ENCODE data around the gene PRODH2. TPM values are rescaled to one million over a fixed set of nuclear protein-coding genes. Genes with fewer than 3 reads are reported as not detected.

Gene PRODH2
- total and polyA plus RNA-seq, 2 donors (not counting 3 experiments of a cell fraction or from before 2014, with no cell fraction given): not detected

DNA sequence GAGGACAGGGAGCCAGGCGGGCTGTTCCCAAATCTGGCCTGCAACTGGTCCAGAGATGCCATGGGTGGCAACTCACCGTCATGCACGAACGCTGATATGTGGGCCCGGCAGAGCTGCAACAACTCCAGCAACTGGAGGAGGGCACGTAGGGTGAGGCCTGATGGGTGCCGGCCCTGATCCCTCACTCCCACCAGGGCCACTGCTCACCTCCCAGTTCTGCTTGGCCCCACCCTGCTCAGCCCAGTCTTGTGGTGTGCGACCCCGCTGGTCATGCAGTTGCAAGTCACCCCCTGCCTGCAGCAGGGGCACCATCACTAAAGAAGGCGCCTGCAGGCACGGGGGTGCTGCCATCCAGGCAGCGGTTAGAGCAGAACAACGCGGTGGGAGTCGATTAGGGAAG, 20.3 kb downstream of the PRODH2 start:
- CTCF ChIA-PET: interaction anchor here (0.6 kb wide), 1 partner anchor 339 kb away, joined by 4 read pairs; no protein-coding TSS in a partner anchor
- FAIRE-seq: no peak
- BruUV-seq (replicated peaks): no TSS peak
- intact Hi-C loops (cut with micrococcal nuclease): no loop called here
- Histone ChIP-seq H3K9me1 (replicated peaks; ENCODE audit: control insufficient read depth, extremely low read depth, insufficient read depth, low read length) (no peaks in the 10 kb centered on the region), H3K79me2 (ENCODE audit: control insufficient read depth, insufficient read depth, low read length) (no peaks in the 10 kb centered on the region), H3K9me3 (replicated peaks; ENCODE audit: control insufficient read depth, insufficient read depth, low read length) (no peaks in the 10 kb centered on the region), H3K27me3 (ENCODE audit: control insufficient read depth in 2 of 2, insufficient read depth in 2 of 2, low read length in 2 of 2) (peaks cover 11 to 19% of the 10 kb centered on the region in 2 experiments), H3K4me3 (replicated peaks in 1 of 3; ENCODE audit: insufficient read depth in 1 of 3, low read depth in 1 of 3, low read length in 3 of 3) (no peak overlapping the region), H3K4me2 (ENCODE audit: insufficient read depth, low read length) (no peak overlapping the region), H2AFZ (ENCODE audit: low read depth, low read length) (no peak overlapping the region), H3K4me1 (ENCODE audit: control insufficient read depth, extremely low read depth, insufficient read depth, low read length) (no peaks in the 10 kb centered on the region), H3K27ac (ENCODE audit: insufficient read depth, low read depth, low read length) (no peak overlapping the region), H4K20me1 (replicated peaks; ENCODE audit: control insufficient read depth, extremely low read depth, insufficient read depth, low read length) (no peaks in the 10 kb centered on the region), H3K9ac (replicated peaks; ENCODE audit: extremely low read depth, insufficient read depth, low read length) (no peak overlapping the region), H3K36me3 (ENCODE audit: control insufficient read depth in 2 of 2, extremely low read depth in 1 of 2, insufficient read depth in 2 of 2, low read length in 2 of 2) (no peaks in the 10 kb centered on the region)
- TF ChIP-seq POLR2AphosphoS5 (IDR thresholded peaks at IDR 0.05; ENCODE audit: insufficient read depth, low read depth, low read length) (no peak), GATA2 (IDR thresholded peaks at IDR 0.05; ENCODE audit: insufficient read depth, insufficient read length, low read depth, low read length) (no peak), JUN (IDR thresholded peaks at IDR 0.05; ENCODE audit: borderline replicate concordance, insufficient read depth, insufficient read length, low read depth) (no peak), EZH2 (IDR thresholded peaks at IDR 0.05; ENCODE audit: borderline replicate concordance, low read depth, low read length, severe bottlenecking) (no peak), POLR2A (IDR thresholded peaks at IDR 0.05; ENCODE audit: low read depth, low read length) (no peak), MYC (IDR thresholded peaks at IDR 0.05; ENCODE audit: low read depth, low read length) (no peak), FOS (IDR thresholded peaks at IDR 0.05; ENCODE audit: borderline replicate concordance, insufficient read depth, low read length) (no peak)
- TF ChIP-seq, protein P1, sequence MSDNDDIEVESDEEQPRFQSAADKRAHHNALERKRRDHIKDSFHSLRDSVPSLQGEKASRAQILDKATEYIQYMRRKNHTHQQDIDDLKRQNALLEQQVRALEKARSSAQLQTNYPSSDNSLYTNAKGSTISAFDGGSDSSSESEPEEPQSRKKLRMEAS (IDR thresholded peaks at IDR 0.05; ENCODE audit: insufficient read depth, insufficient read length): no peak
- TF ChIP-seq, protein P2, sequence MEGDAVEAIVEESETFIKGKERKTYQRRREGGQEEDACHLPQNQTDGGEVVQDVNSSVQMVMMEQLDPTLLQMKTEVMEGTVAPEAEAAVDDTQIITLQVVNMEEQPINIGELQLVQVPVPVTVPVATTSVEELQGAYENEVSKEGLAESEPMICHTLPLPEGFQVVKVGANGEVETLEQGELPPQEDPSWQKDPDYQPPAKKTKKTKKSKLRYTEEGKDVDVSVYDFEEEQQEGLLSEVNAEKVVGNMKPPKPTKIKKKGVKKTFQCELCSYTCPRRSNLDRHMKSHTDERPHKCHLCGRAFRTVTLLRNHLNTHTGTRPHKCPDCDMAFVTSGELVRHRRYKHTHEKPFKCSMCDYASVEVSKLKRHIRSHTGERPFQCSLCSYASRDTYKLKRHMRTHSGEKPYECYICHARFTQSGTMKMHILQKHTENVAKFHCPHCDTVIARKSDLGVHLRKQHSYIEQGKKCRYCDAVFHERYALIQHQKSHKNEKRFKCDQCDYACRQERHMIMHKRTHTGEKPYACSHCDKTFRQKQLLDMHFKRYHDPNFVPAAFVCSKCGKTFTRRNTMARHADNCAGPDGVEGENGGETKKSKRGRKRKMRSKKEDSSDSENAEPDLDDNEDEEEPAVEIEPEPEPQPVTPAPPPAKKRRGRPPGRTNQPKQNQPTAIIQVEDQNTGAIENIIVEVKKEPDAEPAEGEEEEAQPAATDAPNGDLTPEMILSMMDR (IDR thresholded peaks at IDR 0.05; ENCODE audit: extremely low read depth in 1 of 2, insufficient read depth in 1 of 2, low read depth in 1 of 2, low read length in 2 of 2): no peak
- POLR2A ChIA-PET: no interaction called here
- dilution Hi-C loops (cut with MboI; ENCODE audit: extremely low pct_ligation_motif_present, low sequenced_read_pairs): no loop called here
- no peak for DNase-seq (ENCODE audit: low read depth, low spot score)

All from endothelial cell of umbilical vein (primary cell).